Right lobe of liver (tissue), 4 donors: ENCODE data around the gene SCD.

ENCODE experiments used
- POLR2A ChIP-seq: fragments of 450-650 bp; IDR thresholded peaks from one replicate; pipeline ENCODE4 v1.6.1; 2017; ENCODE audit warnings: antibody characterized with exemption, mild to moderate bottlenecking
- TF ChIP-seq, protein P1 (sequence below), 4 donors: fragments of 200-600 bp in 3 of 4; fragments of 450-650 bp in 1 of 4; IDR thresholded peaks; one replicate each; pipeline versions ENCODE4 v1.5.1 to v1.8.0; 2016 to 2022; ENCODE audit warnings: antibody characterized with exemption in 4 of 4, mild to moderate bottlenecking in 2 of 4
- donor health status: DM: no; HTN: no; CAD: no.
- donor health status: DM: no; HTN: no; CAD: no.
- donor health status: DM: no; HTN: yes; CAD: no.

GRCh38 chr10:100344241-100344788 is 2.7 kb upstream of the SCD start:
- TF ChIP-seq, protein P1, sequence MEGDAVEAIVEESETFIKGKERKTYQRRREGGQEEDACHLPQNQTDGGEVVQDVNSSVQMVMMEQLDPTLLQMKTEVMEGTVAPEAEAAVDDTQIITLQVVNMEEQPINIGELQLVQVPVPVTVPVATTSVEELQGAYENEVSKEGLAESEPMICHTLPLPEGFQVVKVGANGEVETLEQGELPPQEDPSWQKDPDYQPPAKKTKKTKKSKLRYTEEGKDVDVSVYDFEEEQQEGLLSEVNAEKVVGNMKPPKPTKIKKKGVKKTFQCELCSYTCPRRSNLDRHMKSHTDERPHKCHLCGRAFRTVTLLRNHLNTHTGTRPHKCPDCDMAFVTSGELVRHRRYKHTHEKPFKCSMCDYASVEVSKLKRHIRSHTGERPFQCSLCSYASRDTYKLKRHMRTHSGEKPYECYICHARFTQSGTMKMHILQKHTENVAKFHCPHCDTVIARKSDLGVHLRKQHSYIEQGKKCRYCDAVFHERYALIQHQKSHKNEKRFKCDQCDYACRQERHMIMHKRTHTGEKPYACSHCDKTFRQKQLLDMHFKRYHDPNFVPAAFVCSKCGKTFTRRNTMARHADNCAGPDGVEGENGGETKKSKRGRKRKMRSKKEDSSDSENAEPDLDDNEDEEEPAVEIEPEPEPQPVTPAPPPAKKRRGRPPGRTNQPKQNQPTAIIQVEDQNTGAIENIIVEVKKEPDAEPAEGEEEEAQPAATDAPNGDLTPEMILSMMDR (IDR thresholded peaks at IDR 0.05): no peak
- no peak for TF ChIP-seq POLR2A
